Medulla oblongata (tissue), 1 donor: ENCODE data around the gene PARPBP.
"Not testable (repeated sequence)": the region's sequence is repeated elsewhere in the genome, so short reads cannot be mapped to it uniquely, and the experiment has no call there.

Experiments
- DNase-seq: peaks from one replicate; pipeline ENCODE4 v3.0.0-alpha.2; 2015; ENCODE audit errors: extremely low spot score

The PARPBP gene

GRCh38 chr12:102119674-102120563 is at the start of gene PARPBP, which contains the start of gene NUP37:
Gene PARPBP, plus strand, starts transcription at chr12:102120183. Its CDS starts 3,706 bp downstream, at chr12:102123889.
Gene NUP37, minus strand, starts transcription at chr12:102120114. Its CDS starts 1,596 bp downstream, at chr12:102118518.
- DNase-seq = peak; percentile 92

GRCh38 chr12:102072092-102072491 is 47.9 kb upstream of the PARPBP start:
- DNase-seq = not testable (repeated sequence)

- no peak for DNase-seq
These were observed 39.1 kb upstream of the PARPBP start for GRCh38 chr12:102080842-102081241.

GRCh38 chr12:102089228-102089835 is 30.7 kb upstream of the PARPBP start:
- not testable (repeated sequence) for DNase-seq

- no peak for DNase-seq
These were observed 26.7 kb upstream of the PARPBP start for GRCh38 chr12:102093319-102093718.

- peak; percentile 14 for DNase-seq
These were observed 24.2 kb upstream of the PARPBP start for GRCh38 chr12:102095677-102096263.

- DNase-seq = no peak
These were observed 23.1 kb upstream of the PARPBP start for GRCh38 chr12:102096855-102097254.

- DNase-seq = no peak
These were observed 13.1 kb upstream of the PARPBP start for GRCh38 chr12:102106905-102107304.

- DNase-seq = no peak
These were observed 12.0 kb upstream of the PARPBP start for GRCh38 chr12:102107970-102108369.

- DNase-seq = no peak
These were observed 9.2 kb upstream of the PARPBP start for GRCh38 chr12:102110782-102111181.

- no peak for DNase-seq
These were observed 5.8 kb upstream of the PARPBP start for GRCh38 chr12:102114212-102114611.

GRCh38 chr12:102116392-102116791 is 3.6 kb upstream of the PARPBP start:
- DNase-seq = no peak

- no peak for DNase-seq
These were observed 1.1 kb upstream of the PARPBP start for GRCh38 chr12:102118874-102119273.

GRCh38 chr12:102120564-102120873 is 536 bp downstream of the PARPBP start:
- no peak for DNase-seq

- no peak for DNase-seq
These were observed 903 bp downstream of the PARPBP start for GRCh38 chr12:102120886-102121285.

GRCh38 chr12:102121328-102121727 is 1.3 kb downstream of the PARPBP start:
- not testable (repeated sequence) for DNase-seq

GRCh38 chr12:102130720-102131119 is 10.7 kb downstream of the PARPBP start:
- not testable (repeated sequence) for DNase-seq

GRCh38 chr12:102131442-102131841 is 11.5 kb downstream of the PARPBP start:
- not testable (repeated sequence) for DNase-seq

- DNase-seq = not testable (repeated sequence)
These were observed 17.6 kb downstream of the PARPBP start for GRCh38 chr12:102137619-102138018.

GRCh38 chr12:102142866-102143373 is 22.9 kb downstream of the PARPBP start:
- not testable (repeated sequence) for DNase-seq

- DNase-seq = no peak
These were observed 24.2 kb downstream of the PARPBP start for GRCh38 chr12:102144221-102144620.

- DNase-seq = not testable (repeated sequence)
These were observed 27.1 kb downstream of the PARPBP start for GRCh38 chr12:102147062-102147587.
